ENCODE data around the gene NME1.
A peak's percentile ranks its signal among the peaks of the same experiment; 100 is the strongest.

The NME1 gene

DNA sequence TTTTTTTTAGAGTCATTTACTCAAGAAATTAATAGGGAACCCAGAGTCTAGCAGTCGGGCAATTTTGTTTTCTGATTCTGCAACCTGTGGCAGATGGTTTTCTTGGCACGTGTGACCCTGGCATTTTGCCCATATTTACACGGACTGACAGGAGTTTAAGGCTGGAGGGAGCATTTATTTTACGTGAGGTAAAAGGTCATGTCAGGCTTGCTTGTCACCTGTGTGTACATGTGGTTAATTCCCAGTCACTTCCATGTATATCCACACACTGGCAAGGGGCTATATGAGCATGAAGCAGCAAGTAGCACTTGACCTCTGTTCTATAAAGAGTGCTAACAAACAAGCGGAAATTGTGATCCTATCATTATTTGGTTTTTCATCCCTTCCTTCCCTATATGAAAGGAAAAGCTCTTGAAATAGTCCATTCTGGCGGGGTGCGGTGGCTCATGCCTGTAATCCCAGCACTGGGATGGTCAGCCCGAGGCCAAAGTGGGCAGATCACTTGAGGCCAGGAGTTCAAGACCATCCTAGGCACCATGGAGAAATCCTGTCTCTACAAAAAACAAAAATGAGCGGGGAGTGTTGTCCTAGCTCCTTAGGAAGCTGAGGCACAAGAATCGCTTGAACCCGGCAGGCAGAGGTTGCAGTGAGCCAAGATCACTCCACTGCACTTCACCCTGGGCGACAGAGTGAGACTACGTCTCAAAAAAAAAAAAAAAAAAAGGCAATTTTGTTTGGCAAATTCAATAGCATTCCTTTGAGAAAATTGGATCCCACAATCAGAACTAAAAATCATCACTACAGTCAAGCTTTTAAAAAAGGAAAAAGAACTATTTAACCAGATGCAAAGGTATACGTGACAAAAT lies 34.8 kb upstream of the NME1 start:
- TF ChIP-seq TEAD4 (IDR thresholded peaks at IDR 0.05): no peak
- no peak for TF ChIP-seq NFIC (IDR thresholded peaks at IDR 0.05)
- TF ChIP-seq RAD21 (IDR thresholded peaks at IDR 0.05; ENCODE audit: low read depth): no peak
- no peak for TF ChIP-seq EP300 (IDR thresholded peaks at IDR 0.05; ENCODE audit: borderline replicate concordance)
- TF ChIP-seq, protein P1, sequence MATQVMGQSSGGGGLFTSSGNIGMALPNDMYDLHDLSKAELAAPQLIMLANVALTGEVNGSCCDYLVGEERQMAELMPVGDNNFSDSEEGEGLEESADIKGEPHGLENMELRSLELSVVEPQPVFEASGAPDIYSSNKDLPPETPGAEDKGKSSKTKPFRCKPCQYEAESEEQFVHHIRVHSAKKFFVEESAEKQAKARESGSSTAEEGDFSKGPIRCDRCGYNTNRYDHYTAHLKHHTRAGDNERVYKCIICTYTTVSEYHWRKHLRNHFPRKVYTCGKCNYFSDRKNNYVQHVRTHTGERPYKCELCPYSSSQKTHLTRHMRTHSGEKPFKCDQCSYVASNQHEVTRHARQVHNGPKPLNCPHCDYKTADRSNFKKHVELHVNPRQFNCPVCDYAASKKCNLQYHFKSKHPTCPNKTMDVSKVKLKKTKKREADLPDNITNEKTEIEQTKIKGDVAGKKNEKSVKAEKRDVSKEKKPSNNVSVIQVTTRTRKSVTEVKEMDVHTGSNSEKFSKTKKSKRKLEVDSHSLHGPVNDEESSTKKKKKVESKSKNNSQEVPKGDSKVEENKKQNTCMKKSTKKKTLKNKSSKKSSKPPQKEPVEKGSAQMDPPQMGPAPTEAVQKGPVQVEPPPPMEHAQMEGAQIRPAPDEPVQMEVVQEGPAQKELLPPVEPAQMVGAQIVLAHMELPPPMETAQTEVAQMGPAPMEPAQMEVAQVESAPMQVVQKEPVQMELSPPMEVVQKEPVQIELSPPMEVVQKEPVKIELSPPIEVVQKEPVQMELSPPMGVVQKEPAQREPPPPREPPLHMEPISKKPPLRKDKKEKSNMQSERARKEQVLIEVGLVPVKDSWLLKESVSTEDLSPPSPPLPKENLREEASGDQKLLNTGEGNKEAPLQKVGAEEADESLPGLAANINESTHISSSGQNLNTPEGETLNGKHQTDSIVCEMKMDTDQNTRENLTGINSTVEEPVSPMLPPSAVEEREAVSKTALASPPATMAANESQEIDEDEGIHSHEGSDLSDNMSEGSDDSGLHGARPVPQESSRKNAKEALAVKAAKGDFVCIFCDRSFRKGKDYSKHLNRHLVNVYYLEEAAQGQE (IDR thresholded peaks at IDR 0.05; ENCODE audit: low read depth): no peak
- TF ChIP-seq CREB1 (IDR thresholded peaks at IDR 0.05; ENCODE audit: low read depth): no peak
- TF ChIP-seq, protein P2, sequence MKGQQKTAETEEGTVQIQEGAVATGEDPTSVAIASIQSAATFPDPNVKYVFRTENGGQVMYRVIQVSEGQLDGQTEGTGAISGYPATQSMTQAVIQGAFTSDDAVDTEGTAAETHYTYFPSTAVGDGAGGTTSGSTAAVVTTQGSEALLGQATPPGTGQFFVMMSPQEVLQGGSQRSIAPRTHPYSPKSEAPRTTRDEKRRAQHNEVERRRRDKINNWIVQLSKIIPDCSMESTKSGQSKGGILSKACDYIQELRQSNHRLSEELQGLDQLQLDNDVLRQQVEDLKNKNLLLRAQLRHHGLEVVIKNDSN (IDR thresholded peaks at IDR 0.05): no peak
- TF ChIP-seq, protein P3, sequence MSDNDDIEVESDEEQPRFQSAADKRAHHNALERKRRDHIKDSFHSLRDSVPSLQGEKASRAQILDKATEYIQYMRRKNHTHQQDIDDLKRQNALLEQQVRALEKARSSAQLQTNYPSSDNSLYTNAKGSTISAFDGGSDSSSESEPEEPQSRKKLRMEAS (IDR thresholded peaks at IDR 0.05): no peak
- no peak for TF ChIP-seq ZBTB7A (IDR thresholded peaks at IDR 0.05; ENCODE audit: low read depth)
- TF ChIP-seq TAF1 (IDR thresholded peaks at IDR 0.05; ENCODE audit: low read depth): no peak
- no peak for TF ChIP-seq FOXM1 (IDR thresholded peaks at IDR 0.05; ENCODE audit: borderline replicate concordance, low read depth)
- TF ChIP-seq TCF12 (IDR thresholded peaks at IDR 0.05; ENCODE audit: low read depth): no peak

DNA sequence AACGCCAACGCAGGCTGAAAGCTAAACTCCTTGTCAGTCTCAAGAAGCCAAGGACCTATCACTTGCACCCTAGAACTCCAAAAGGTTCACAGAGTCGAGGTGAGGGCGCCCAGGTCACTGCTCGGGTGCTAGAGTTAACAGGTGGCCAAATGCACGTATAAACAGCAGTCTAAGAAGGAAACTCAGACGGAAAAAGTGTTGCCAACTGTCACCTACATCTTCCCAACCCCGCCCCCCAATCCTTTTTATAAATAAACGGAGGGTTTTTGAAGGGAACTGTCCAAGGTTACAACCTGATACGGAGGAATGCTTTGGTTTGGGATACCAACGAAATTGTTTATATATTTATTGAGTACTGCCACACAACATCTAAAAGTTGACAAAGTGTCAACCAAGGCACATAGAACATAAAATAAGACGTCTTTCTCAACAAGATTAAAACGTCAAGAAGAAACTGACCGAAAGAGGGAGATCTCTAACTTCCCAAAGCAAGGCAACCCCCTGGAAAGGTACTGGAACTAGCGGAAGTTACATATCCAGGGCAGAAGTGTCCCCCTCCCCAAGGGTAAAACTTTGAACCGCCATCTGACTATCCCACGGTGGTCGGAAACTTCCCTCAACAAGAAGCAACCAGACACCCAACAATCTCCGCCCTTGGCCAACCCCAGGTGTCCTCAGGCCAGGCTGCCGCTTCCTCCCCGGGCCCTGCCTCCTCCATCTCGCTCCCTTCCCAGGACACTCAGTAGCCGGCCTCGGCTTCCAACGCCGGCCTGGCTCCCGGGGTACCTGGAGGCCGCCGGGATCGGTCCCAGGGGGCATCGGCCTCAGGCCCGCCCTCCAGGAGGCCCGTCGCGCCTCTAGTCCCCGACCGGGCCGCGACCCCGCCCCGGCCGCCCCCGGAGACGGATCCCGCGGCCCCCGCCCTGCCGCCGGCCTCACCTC lies 33.7 kb upstream of the NME1 start:
- TF ChIP-seq, protein P2 (IDR thresholded peaks at IDR 0.05): no peak
- TF ChIP-seq CREB1 (IDR thresholded peaks at IDR 0.05; ENCODE audit: low read depth) (no peak), FOXM1 (IDR thresholded peaks at IDR 0.05; ENCODE audit: borderline replicate concordance, low read depth) (no peak), EP300 (IDR thresholded peaks at IDR 0.05; ENCODE audit: borderline replicate concordance) (no peak), TCF12 (IDR thresholded peaks at IDR 0.05; ENCODE audit: low read depth) (no peak), RAD21 (IDR thresholded peaks at IDR 0.05; ENCODE audit: low read depth) (peak; percentile 22; the same call in 1 of the 2 replicates), ZBTB7A (IDR thresholded peaks at IDR 0.05; ENCODE audit: low read depth) (no peak; the same call in 1 of the 2 replicates), NFIC (IDR thresholded peaks at IDR 0.05) (no peak)
- TF ChIP-seq, protein P1 (IDR thresholded peaks at IDR 0.05; ENCODE audit: low read depth): peak; percentile 82

DNA sequence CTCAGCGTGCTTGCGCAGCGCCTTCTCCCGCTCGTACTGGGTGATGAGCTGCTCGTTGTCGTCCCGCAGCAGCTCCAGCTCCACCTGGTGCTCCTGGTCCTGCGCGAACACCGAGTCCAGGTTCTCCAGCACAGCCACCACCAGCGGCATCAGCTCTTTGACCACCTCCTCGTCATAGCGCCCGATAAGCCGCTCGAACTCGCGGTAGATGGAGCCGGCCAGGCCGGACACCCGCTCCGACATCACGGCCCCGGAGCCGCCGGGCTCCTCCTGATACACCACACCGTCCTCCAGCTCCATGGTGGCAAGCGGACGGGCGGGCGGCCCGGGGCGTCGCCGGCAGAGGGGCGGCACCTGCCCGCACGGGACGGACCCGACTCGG lies 33.0 kb upstream of the NME1 start:
- TF ChIP-seq ZBTB7A (IDR thresholded peaks at IDR 0.05; ENCODE audit: low read depth) (no peak; the same call in 1 of the 2 replicates), YY1 (IDR thresholded peaks at IDR 0.05; ENCODE audit: low read depth) (peak; percentile 36; the same call in 1 of the 2 replicates), TAF1 (IDR thresholded peaks at IDR 0.05; ENCODE audit: low read depth) (peak; percentile 34; the same call in 1 of the 2 replicates)
- TF ChIP-seq, protein P3 (IDR thresholded peaks at IDR 0.05): 0 out of 2 replicates have a peak, but pooled peaks have one; percentile 37

DNA sequence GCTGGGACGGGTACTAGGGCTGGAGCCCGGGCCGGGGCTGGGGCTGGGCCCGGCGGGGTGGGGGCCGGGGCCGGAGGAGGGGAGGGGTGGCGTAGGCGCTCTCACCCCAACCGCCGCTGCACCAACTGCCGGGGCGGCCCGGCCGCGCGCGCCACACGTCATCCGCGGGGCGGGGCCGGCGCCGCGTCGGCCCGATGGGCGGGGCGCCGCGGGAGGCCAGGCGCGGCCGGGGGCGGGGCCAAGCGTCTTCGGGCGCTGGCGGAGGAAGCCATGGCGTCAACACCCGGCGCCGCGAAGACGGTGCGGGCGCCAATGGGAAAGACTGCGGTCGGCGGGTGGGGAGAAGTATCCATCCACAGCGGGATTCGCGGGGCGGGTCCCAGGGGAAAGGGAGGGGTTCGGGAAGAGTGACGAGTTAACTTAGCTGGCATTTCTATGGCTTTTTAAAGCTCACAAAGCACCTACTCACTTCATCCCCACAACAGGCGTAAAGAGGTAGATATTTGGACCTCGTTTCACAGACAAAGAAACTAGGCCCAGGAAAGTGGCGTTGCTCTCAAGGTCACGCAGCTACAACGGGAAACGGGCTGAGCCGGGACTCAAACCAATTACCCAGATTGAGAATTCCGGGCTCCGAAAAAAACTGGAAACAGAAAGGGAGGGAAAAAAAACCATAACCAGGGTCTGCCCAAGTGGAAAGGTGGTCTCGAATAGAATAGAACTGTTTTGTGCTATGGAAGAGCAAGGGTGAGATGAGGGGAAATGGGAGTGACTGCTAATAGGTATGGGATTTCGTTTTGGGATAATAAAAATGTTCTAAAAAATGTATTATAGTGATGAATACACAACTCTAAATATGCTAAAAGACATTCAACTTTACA lies 32.4 kb upstream of the NME1 start, which contains the start of gene SPAG9:
TSS of gene SPAG9 (minus strand) at position 130 of the 881 bp plus-strand sequence. CDS start 212 bp downstream, outside the sequence.
- TF ChIP-seq TCF12 (IDR thresholded peaks at IDR 0.05; ENCODE audit: low read depth) (no peak), YY1 (IDR thresholded peaks at IDR 0.05; ENCODE audit: low read depth) (peak; percentile 55; the same call in 1 of the 2 replicates), CREB1 (IDR thresholded peaks at IDR 0.05; ENCODE audit: low read depth) (peak; percentile 79), ZBTB7A (IDR thresholded peaks at IDR 0.05; ENCODE audit: low read depth) (no peak), TAF1 (IDR thresholded peaks at IDR 0.05; ENCODE audit: low read depth) (peak; percentile 37; the same call in 1 of the 2 replicates)
- TF ChIP-seq, protein P3 (IDR thresholded peaks at IDR 0.05): peak; percentile 76
